AG10803 (cell line): ENCODE results near the gene CDK3.
"Not testable (repeated sequence)": the region's sequence is repeated elsewhere in the genome, so short reads cannot be mapped to it uniquely, and the experiment has no call there.

ENCODE experiments used
- DNase-seq: peaks from one replicate; pipeline ENCODE4 v3.0.0; 2010; ENCODE audit warnings: low read depth
- H3K4me3 ChIP-seq: 2 replicates; pipeline ENCODE4 v1.5.1; 2011; ENCODE audit warnings: mild to moderate bottlenecking, low read length, control low read depth
- TF ChIP-seq, protein P1 (sequence below): conservative IDR thresholded peaks from 2 replicates; pipeline ENCODE4 v1.5.1; 2011; ENCODE audit warnings: mild to moderate bottlenecking, low read length, control low read depth, inconsistent platforms

Gene CDK3

DNA sequence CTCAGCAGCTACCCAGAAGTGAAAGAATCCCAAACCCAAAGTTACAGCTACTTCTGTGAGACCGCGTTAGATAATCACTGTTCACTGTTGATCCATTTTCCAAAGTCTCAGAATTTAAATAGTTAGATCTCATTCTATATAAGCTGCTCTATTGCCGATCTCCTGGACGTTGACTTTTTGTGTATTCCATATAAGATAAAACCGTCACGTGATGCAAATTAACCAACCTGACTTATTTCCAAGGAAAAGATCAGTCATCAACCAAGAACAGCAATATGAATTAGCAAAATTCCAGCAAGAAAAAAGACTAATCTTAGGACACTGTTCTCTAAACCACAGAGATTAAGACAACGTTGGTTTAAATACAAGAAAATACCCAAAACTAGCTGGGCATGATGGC, 30.0 kb upstream of the CDK3 start:
- no peak overlapping the region for H3K4me3 ChIP-seq
- DNase-seq = no peak
- TF ChIP-seq, protein P1, sequence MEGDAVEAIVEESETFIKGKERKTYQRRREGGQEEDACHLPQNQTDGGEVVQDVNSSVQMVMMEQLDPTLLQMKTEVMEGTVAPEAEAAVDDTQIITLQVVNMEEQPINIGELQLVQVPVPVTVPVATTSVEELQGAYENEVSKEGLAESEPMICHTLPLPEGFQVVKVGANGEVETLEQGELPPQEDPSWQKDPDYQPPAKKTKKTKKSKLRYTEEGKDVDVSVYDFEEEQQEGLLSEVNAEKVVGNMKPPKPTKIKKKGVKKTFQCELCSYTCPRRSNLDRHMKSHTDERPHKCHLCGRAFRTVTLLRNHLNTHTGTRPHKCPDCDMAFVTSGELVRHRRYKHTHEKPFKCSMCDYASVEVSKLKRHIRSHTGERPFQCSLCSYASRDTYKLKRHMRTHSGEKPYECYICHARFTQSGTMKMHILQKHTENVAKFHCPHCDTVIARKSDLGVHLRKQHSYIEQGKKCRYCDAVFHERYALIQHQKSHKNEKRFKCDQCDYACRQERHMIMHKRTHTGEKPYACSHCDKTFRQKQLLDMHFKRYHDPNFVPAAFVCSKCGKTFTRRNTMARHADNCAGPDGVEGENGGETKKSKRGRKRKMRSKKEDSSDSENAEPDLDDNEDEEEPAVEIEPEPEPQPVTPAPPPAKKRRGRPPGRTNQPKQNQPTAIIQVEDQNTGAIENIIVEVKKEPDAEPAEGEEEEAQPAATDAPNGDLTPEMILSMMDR = no peak

DNA sequence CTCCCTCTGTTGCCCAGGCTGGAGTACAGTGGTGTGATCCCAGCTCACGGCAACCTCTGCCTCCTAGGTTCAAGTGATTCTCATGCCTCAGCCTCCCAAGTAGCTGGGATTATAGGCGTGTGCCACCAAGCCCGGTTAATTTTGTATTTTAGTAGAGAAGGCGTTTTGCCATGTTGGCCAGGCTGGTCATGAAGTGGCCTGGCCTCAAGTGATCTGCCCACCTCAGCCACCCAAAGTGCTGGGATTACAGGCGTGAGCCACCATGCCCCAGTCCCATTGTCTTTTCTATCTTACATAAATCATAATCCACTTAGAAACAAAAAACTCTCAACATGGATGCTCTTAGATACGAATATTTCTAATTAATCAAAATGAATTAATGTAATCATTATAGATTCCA, 25.5 kb upstream of the CDK3 start:
- DNase-seq, H3K4me3 ChIP-seq: not testable (repeated sequence)

DNA sequence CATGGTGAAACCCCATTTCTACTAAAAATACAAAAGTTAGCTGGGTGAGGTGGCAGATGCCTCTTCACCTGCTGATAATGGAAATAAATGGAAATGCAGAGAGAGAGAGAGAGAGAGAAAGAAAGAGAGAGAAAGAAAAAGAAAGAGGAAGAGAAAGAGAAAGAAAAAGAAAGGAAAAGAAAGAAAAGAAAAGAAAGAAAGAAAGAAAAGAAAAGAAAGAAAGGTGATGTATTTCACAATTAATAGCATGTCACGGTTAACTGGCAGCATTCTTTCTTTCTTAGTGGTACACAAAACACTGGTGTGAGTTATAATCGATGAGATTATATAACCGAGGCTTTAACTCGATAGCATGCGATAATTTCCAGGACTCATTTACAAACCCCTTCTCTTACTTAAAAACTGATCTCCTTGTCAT, 24.9 kb upstream of the CDK3 start:
- H3K4me3 ChIP-seq = peak overlapping the region; percentile 18
- no peak for DNase-seq
- TF ChIP-seq, protein P1 = no peak

DNA sequence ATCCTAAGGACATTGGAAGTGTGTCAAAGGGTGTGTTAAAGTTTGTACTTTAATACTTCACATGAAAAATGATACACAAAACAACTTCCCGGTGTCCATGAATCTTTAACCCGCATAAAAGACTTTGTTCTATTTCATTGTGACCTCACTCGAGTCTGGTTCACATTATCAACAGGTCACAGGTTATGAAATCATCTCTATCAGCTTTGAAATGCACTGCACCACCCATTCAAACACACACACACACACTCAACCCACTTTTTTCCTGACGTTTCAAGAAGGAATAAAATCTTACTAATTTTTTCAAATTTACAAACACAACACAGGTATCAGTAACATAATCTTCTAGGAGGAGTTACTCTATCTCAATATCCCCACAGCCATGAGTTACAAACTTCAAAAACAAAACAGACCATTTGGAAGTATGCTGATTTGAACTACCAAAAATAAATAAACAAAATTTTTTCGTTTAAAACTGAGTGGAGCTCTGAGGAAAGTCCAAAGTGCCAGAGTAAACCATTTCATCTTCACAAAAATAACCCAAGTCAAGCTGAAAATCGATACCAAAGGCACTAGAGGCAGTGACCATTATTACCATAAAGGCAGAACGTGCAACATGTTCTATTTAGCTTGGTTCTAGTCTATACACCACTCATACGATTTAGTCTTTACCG, 24.3 kb upstream of the CDK3 start:
- peak overlapping the region; percentile 18 for H3K4me3 ChIP-seq
- TF ChIP-seq, protein P1 = no peak
- DNase-seq = peak; percentile 40

DNA sequence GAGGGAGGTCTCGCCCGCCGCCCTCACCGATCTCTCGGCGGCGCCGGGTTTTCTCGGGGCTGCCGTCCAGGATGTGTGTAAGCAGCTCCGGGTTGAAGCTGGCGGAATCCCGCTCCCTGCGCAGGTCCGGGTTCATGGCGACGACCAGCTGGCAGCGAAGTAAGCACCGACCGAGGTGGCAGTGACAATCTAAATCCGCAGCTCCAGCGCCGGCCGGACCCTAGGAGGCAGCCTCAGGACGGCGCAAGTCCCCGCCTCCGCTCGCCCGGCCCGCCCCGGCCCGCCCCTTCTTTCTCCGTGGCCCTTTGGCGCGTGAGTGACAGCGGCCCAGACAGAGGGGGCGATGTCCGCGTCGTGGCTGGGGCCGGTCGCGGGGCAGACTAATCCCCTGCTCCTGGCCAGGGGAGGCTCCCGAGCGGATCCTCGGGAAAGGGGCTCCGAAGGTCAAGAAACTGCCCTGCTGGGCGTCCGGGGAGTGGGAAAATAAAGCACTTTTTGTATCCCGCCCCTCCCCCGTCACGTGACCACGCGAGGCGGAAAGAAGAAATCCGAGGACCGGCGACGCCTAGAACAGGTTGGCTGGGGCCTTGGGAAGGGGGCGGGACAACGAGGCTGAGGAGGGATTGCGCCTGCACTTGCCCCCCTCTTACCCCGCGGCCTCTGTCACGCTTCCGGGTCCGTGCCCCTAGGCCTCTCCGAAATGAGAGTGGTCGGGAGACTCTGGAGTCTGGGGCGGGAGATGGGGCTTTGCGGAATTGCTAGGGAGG, 21.5 kb upstream of the CDK3 start, which contains the start of the genes ACOX1 and TEN1:
TSS of gene ACOX1 (minus strand) at position 229 of the 767 bp plus-strand sequence. CDS start at position 136, 93 bp downstream.
TSS of gene TEN1 (plus strand) at position 303 of the 767 bp plus-strand sequence. CDS start 6,953 bp downstream, outside the sequence.
- TF ChIP-seq, protein P1 = peak; percentile 29
- peak; percentile 97 for DNase-seq
- H3K4me3 ChIP-seq = peak within 1 kb of the TSS; percentile 92

DNA sequence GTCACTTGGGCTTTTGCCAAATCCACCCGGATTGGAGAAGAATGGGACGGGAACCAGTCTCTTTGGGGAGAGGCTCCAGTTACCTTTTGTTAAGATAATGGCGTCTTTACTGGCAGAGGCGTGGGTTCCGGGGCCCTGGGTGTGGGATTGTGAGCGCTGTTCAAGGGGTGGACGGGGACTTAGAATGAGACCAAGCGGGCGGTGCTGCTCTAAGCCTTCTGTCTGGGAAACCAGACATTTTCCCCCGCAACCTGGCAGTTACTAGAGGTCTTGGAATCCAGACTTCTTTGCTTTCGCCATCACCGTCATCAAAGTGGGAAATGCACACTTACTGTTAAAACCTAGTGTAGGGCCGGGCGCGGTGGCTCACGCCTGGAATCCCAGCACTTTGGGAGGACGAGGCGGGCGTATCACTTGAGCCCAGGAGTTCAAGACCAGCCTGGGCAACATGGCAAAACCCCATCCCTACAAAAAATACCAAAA, 20.9 kb upstream of the CDK3 start:
- TF ChIP-seq, protein P1 = no peak
- peak; percentile 83 for DNase-seq
- H3K4me3 ChIP-seq = peak overlapping the region; percentile 92

DNA sequence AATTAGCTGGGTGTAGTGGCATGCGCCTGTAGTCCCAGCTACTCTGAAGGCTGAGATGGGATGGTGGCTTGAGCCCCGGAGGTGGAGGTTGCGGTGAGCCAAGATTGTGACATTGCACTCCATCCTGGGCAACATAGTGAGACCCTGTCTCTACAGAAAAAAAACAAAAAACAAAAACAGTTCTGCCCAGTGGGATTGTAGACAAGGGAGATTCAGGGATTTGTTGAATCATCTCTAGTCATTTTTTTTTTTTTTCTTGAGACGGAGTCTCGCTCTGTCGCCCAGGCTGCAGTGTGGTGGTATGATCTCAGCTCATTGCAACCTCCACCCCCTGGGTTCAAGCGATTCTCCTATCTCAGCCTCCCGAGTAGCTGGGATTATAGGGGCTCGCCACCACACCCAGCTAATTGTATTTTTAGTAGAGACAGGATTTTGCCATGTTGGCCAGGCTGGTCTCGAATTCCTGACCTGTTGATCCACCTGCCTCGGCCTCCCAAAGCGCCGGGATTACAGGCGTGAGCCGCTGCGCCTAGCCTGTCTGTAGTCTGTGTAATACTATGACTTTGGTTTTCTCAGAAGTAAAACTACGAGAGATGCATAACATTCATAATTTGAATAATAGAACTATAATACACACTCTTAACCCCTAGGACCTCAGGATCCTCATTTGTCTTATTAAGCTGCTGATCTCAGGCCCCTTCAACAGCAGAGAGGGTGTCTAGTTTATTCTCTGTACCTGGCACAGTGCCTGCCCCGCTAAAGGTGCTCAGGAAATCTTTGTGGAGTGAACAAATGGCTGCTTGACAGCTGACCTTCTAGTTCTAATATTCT, 20.3 kb upstream of the CDK3 start:
- peak overlapping the region; percentile 92 for H3K4me3 ChIP-seq
- TF ChIP-seq, protein P1 = no peak
- DNase-seq = peak; percentile 24
